AG09309 (cell line): Measurements from ENCODE around the gene VSIG10.

Experiments used
- DNase-seq: peaks from one replicate; pipeline ENCODE4 v3.0.0-alpha.2; 2010; ENCODE audit warnings: low read depth
- H3K4me3 ChIP-seq: 2 replicates; pipeline ENCODE4 v1.5.1; 2011; ENCODE audit warnings: mild to moderate bottlenecking, low read depth, low read length, moderate library complexity; ENCODE audit not compliant: control insufficient read depth
- CTCF ChIP-seq: IDR thresholded peaks from 2 replicates; pipeline ENCODE4 v1.5.1; 2011; ENCODE audit warnings: mild to moderate bottlenecking, low read depth, low read length, inconsistent platforms; ENCODE audit not compliant: insufficient read depth, control insufficient read depth; ENCODE audit errors: missing control alignments

The VSIG10 gene

GRCh38 chr12:118055865-118056773 is 47.7 kb downstream of the VSIG10 start:
- no peak for TF ChIP-seq CTCF
- no peak overlapping the region for H3K4me3 ChIP-seq
- DNase-seq = no peak

GRCh38 chr12:118055144-118055557 is 48.7 kb downstream of the VSIG10 start:
- DNase-seq = no peak
- peak; percentile 51 for TF ChIP-seq CTCF
- no peak overlapping the region for H3K4me3 ChIP-seq

GRCh38 chr12:118053071-118053985 is 50.5 kb downstream of the VSIG10 start:
- no peak overlapping the region for H3K4me3 ChIP-seq
- TF ChIP-seq CTCF = no peak
- no peak for DNase-seq

GRCh38 chr12:118052324-118053070 is 51.3 kb downstream of the VSIG10 start:
- H3K4me3 ChIP-seq = no peak overlapping the region
- DNase-seq = peak; percentile 86
- TF ChIP-seq CTCF = no peak

- TF ChIP-seq CTCF = no peak
- H3K4me3 ChIP-seq = no peak overlapping the region
- DNase-seq = no peak
Observed at GRCh38 chr12:118050972-118051910, 52.6 kb downstream of the VSIG10 start.
